Measurements from ENCODE around the gene MZB1.

The MZB1 gene

DNA sequence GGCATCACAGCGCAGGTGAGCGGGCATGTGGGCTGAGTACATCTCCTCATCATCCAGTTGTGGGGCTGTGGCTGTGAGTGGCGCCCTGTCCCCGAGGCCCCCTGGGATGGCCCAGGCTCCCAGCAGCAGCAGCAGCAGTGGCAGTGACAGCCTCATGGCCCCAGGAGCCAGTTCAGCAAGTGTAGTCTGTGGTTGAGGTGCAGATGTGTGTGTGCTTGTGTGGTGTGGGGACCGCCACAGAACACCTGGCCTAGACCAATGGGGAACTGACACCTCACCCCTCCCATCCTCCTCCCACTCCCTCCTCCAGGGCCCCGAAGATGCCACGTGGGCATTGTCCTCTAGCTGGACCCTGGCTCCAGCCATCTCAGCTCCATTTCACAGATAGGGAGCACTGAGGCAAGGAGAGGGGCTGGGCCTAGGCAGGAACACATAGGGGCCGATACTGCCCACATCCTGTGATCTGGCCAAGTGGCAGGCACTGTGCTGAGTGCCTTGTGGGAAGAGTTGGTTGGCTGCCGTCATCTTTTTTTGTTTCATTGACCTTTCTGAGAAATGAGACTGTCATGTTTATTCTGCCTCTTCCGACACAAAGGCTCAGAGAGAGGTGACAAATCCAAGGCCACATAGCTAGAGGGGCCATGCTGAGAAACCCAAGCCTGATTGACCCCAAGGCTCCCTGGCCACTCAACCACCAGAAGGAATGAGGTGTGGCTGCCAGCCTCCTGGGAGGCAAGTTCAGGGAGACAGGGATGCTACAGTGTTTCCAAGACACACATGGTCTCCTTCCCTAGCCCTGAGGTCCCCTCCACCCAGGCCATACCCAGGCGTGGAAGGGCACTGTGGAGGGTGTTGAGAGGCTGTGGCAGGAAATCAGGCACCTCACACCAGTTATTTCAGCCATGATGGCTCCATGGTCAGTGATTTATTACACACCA, at the start of gene MZB1:
Gene MZB1, minus strand, starts transcription at position 213 of the 938 bp plus-strand sequence. Its CDS starts 57 bp downstream, at position 156.
- no peak for DNase-seq

DNA sequence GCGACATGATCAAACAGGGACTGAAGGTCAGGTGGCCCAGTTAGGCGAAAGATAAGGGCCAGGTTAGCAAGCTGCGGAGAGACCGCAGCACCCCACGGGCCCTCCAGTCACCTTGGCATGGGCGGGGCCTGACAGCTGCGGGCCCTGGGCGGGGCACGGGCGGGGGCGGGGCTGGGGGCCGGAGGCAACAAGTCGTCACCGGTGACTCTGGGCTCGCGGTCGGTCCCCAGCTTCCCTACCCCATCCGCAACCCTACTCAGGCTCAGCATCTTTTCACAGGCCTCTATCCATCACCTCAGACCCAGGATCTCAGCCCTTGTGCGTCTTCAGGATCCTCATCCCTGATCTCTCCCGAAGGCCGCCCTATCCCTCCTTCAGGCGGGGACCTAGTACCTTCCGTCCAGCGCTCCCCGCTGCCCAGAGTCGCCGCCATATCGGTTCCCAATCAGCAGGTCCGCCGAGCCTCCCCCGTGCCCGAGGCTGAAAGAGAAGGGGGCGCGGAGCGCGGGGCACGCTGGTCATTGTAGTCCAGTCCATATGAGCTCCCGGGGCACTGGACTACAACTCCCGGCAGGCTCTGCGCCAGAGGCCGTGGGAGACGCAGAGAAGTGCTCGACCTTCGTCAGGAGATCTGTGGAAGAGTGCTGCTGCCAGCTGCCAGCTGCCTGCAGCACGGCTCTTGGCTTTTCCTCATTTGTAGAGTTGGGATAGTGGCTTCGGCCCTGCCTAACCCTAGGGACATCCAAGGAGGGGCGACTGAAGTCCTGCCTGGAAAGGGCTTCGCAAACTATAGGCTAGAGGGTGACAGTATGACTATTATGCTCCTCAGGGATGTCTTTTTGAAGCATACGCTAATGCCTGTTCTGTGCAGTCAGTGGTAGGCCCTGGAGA, 49.5 kb upstream of the MZB1 start, which contains the start of gene DNAJC18:
Gene DNAJC18, minus strand, starts transcription at position 513 of the 891 bp plus-strand sequence. Its CDS starts 80 bp downstream, at position 433.
- peak; percentile 90 to 95 (median 93) for DNase-seq

GRCh38 chr5:139438707-139439012, 48.9 kb upstream of the MZB1 start:
- no peak for DNase-seq

GRCh38 chr5:139435676-139436075, 46.0 kb upstream of the MZB1 start:
- DNase-seq = no peak

- no peak for DNase-seq
Measured at GRCh38 chr5:139431706-139432105, 42.0 kb upstream of the MZB1 start.

DNA sequence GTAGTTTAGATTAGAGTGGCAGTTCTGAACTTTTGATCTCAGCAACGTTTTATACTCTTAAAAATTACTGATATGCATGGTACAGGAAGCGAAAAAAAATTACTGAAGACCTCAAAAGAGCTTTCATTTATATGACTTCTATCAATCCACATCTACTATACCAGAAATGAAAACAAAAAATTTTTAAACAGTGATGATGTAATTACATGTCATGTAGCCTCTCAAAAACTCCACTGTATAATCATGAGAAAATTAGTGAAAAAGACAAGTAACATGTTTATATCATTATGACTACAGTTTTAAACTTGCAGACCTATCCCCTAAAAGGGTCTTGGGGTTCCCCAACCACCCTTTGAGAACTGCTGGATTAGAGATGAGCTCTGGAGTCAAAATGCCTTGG, 40.3 kb upstream of the MZB1 start:
- no peak for DNase-seq

- no peak for DNase-seq
Measured at GRCh38 chr5:139426203-139426885, 36.6 kb upstream of the MZB1 start.

GRCh38 chr5:139425497-139425896, 35.8 kb upstream of the MZB1 start:
- DNase-seq = no peak

- peak; percentile 70 to 86 (median 81) for DNase-seq
Measured at GRCh38 chr5:139422307-139422893, 32.7 kb upstream of the MZB1 start.

DNA sequence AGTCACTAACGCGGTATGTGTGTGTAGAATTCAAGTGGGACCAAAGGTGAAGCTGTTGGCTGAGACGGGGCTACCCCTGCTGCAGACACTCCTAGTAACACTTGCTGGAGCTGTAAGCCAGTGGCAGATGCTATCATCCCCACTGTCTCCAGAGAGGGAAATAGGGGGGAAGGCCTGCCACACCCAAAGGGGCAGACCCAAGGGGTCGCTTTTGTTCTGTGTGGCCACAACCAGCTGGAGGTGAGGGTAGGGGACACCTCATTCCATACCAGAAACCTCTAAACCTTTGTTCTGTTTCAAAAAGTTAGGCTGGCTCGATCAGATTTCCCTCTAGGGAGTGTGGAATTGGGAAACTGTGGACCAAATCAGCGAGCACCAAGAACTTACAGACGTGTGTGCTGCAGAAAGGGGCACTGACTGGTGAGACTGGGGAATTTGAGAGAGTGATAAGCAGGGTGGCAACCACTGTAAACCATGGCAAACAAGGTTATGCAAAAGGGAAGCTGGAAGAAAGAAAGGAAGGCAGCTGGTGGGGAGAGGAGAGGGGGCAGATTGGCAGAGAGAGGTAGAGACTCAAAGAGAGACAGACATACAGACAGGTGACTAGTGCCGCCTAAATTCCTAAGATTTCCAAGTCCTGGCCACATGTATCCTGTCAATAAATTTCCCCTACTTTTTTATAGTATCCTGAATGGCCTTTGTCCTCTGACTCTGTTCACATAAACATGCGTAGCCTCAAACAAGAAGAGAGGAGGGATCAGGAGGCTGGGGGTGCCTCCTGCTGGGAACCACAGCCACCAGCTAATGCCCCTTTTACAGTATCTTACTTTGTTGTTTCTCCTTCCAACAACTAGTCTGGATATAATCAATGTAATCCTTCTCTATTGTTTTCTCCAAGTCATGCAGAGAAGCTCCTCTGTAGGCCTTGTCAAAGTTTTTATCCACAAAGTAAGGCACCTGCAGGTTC, 29.8 kb upstream of the MZB1 start:
- DNase-seq = no peak

GRCh38 chr5:139418793-139419192, 29.1 kb upstream of the MZB1 start:
- no peak for DNase-seq

- DNase-seq = no peak
Measured at GRCh38 chr5:139417214-139417613, 27.5 kb upstream of the MZB1 start.

- DNase-seq = no peak
Measured at GRCh38 chr5:139416651-139417050, 26.9 kb upstream of the MZB1 start.

GRCh38 chr5:139415869-139416268, 26.2 kb upstream of the MZB1 start:
- no peak for DNase-seq

DNA sequence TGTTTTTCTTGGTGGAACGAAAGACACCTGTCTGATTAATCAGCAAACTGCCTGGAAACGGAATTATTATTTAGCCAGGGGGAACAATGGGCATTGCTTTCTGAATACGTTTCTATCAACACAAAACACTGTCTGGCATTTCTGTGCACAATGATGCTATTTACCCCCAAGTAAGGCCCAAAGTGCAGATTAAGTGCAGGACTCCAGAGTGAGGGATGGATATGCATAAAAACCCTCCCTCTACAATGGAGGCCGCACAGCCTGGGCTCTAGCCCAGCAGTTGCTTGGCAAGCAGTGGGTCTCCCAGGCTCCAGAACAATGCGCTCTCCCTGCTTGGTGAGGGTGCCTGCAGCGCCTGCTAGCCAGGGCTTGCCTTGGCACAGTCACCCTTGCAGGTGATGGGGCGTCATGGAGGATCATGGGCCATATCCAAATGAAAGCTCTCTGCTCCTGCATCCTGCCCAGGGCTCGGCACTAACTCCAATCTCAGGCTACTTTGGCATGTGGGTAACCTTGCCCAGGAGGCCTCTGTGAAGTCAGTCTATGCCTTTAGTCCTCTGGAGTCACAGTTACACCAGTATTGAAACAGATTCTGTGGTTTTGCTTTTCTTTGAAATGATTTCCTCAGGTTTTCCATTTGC, 25.6 kb upstream of the MZB1 start:
- no peak for DNase-seq

- DNase-seq = no peak
Measured at GRCh38 chr5:139414581-139415130, 24.9 kb upstream of the MZB1 start.

GRCh38 chr5:139413963-139414362, 24.2 kb upstream of the MZB1 start:
- DNase-seq = no peak

- no peak for DNase-seq
Measured at GRCh38 chr5:139413153-139413552, 23.4 kb upstream of the MZB1 start.

DNA sequence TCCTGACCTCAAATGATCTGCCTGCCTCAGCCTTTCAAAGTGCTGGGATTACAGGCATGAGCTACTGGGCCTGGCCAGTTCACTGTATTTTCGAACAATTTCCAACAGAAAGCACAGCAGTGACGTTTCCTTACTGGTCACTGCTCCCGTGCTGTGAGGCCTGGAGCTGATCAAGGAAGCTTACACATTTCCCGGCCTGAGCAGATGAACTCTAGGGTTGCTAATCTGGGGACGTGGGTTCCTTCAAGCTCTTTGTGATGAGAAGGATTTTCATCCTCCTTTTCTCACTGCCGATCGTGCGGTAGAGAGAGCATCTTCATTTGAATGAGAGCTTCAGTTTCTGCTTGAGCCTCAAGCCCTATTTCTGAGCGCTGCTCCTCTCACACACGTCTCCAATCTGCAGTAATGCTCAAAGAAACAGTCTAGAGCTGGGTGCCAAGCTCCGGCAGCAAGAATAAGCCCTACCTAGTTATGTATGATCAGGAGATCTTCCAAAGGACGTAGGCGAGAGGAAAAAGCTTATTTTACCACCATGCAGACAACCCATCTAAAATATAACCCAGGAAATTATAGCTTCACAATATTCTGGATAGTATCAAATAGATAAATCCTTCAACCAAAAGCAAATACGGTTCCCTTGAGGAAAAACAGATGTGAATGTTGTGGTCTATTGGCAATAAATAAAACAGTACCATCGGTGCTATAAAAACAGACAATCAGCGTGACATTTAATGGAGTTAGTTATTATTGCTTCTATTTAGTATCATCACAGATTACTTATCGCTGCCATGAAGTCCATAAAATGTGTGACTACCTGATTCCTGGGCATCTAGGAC, 21.5 kb upstream of the MZB1 start:
- no peak for DNase-seq
